GM23338 (cell line): ENCODE data around the gene KLC3.

ENCODE experiments used
- CREB1 ChIP-seq: fragments of 250-450 bp; sonication (Bioruptor Pico); IDR thresholded peaks from 2 replicates; pipeline ENCODE4 v1.5.0; 2020; ENCODE audit warnings: low read depth, mild to moderate bottlenecking, moderate library complexity
- EZH2 ChIP-seq: fragments of 200-600 bp; sonication (generic); IDR thresholded peaks from one replicate; pipeline ENCODE4 v1.8.0; 2017; ENCODE audit warnings: antibody characterized with exemption, mild to moderate bottlenecking, low read depth; ENCODE audit not compliant: unreplicated experiment
- EZH2phosphoT487 ChIP-seq: fragments of 200-600 bp; sonication (generic); IDR thresholded peaks from one replicate; pipeline ENCODE4 v1.8.1; 2018; ENCODE audit warnings: antibody characterized with exemption; ENCODE audit not compliant: unreplicated experiment
- JUNB ChIP-seq: IDR thresholded peaks from one replicate; pipeline ENCODE4 v1.6.1; 2016; ENCODE audit warnings: antibody characterized with exemption; ENCODE audit not compliant: unreplicated experiment
- POLR2AphosphoS5 ChIP-seq: IDR thresholded peaks from 2 replicates; pipeline ENCODE4 v1.6.1; 2016; ENCODE audit warnings: antibody characterized with exemption, low read depth
- STAT1 ChIP-seq: IDR thresholded peaks from one replicate; pipeline ENCODE4 v1.6.1; 2016; ENCODE audit warnings: antibody characterized with exemption; ENCODE audit not compliant: unreplicated experiment
- TF ChIP-seq, protein P1 (sequence below), 2 experiments: fragments of 200-600 bp in 1 of 2; sonication (generic) in 1 of 2; conservative IDR thresholded peaks; 2 replicates each; pipeline versions ENCODE4 v1.5.1 to v1.6.1; 2016 to 2017; ENCODE audit warnings: antibody characterized with exemption in 2 of 2, low read depth in 2 of 2, mild to moderate bottlenecking in 2 of 2, moderate library complexity in 1 of 2
- TF ChIP-seq, protein P2 (sequence below): IDR thresholded peaks from one replicate; pipeline ENCODE4 v1.6.1; 2018; ENCODE audit warnings: antibody characterized with exemption; ENCODE audit not compliant: unreplicated experiment
- TF ChIP-seq, protein P3 (sequence below): IDR thresholded peaks from 2 replicates; pipeline ENCODE4 v1.6.1; 2016; ENCODE audit warnings: antibody characterized with exemption

DNA sequence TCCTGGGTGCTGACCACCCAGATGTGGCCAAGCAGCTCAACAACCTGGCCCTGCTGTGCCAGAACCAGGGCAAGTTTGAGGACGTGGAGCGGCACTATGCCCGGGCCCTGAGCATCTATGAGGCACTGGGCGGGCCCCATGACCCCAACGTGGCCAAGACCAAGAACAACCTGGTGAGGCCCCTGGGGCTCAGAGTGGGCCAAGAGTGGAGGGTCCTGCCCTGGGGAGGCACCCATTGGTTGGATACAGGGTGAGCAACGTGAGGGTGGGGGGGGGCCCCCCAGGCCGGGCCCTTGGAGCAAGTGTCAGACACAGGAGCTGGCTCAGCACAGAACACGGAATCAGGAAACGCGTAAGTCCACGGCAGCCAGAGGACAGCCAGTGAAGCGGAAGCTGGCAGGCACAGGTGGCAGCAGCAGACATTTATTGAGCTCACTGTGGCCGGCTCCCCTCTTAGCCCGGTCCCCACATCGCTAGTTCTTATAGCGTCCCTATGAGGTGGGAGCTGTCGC is 8.9 kb downstream of the KLC3 start:
- TF ChIP-seq, protein P1, sequence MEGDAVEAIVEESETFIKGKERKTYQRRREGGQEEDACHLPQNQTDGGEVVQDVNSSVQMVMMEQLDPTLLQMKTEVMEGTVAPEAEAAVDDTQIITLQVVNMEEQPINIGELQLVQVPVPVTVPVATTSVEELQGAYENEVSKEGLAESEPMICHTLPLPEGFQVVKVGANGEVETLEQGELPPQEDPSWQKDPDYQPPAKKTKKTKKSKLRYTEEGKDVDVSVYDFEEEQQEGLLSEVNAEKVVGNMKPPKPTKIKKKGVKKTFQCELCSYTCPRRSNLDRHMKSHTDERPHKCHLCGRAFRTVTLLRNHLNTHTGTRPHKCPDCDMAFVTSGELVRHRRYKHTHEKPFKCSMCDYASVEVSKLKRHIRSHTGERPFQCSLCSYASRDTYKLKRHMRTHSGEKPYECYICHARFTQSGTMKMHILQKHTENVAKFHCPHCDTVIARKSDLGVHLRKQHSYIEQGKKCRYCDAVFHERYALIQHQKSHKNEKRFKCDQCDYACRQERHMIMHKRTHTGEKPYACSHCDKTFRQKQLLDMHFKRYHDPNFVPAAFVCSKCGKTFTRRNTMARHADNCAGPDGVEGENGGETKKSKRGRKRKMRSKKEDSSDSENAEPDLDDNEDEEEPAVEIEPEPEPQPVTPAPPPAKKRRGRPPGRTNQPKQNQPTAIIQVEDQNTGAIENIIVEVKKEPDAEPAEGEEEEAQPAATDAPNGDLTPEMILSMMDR (conservative IDR thresholded peaks at IDR 0.05; ENCODE audit: low read depth in 2 of 2) = no peak
- no peak for TF ChIP-seq POLR2AphosphoS5
- no peak for TF ChIP-seq EZH2
- TF ChIP-seq JUNB = no peak
- TF ChIP-seq EZH2phosphoT487 = no peak
- no peak for TF ChIP-seq CREB1 (CRISPR knock-in tag)
- TF ChIP-seq STAT1 = no peak
- TF ChIP-seq, protein P2, sequence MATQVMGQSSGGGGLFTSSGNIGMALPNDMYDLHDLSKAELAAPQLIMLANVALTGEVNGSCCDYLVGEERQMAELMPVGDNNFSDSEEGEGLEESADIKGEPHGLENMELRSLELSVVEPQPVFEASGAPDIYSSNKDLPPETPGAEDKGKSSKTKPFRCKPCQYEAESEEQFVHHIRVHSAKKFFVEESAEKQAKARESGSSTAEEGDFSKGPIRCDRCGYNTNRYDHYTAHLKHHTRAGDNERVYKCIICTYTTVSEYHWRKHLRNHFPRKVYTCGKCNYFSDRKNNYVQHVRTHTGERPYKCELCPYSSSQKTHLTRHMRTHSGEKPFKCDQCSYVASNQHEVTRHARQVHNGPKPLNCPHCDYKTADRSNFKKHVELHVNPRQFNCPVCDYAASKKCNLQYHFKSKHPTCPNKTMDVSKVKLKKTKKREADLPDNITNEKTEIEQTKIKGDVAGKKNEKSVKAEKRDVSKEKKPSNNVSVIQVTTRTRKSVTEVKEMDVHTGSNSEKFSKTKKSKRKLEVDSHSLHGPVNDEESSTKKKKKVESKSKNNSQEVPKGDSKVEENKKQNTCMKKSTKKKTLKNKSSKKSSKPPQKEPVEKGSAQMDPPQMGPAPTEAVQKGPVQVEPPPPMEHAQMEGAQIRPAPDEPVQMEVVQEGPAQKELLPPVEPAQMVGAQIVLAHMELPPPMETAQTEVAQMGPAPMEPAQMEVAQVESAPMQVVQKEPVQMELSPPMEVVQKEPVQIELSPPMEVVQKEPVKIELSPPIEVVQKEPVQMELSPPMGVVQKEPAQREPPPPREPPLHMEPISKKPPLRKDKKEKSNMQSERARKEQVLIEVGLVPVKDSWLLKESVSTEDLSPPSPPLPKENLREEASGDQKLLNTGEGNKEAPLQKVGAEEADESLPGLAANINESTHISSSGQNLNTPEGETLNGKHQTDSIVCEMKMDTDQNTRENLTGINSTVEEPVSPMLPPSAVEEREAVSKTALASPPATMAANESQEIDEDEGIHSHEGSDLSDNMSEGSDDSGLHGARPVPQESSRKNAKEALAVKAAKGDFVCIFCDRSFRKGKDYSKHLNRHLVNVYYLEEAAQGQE = no peak
- TF ChIP-seq, protein P3, sequence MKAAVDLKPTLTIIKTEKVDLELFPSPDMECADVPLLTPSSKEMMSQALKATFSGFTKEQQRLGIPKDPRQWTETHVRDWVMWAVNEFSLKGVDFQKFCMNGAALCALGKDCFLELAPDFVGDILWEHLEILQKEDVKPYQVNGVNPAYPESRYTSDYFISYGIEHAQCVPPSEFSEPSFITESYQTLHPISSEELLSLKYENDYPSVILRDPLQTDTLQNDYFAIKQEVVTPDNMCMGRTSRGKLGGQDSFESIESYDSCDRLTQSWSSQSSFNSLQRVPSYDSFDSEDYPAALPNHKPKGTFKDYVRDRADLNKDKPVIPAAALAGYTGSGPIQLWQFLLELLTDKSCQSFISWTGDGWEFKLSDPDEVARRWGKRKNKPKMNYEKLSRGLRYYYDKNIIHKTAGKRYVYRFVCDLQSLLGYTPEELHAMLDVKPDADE = no peak
